T-cell (primary cell): ENCODE data around the gene ARPC4. TPM values are rescaled to one million over a fixed set of nuclear protein-coding genes. Genes with fewer than 3 reads are reported as not detected.
A peak's percentile ranks its signal among the peaks of the same experiment; 100 is the strongest.

Source experiments
- ATAC-seq, 4 experiments: fragments of 200-7000 bp in 3 of 4; fragments of 150-1000 bp in 1 of 4; cut with Tn5 transposase; replicated peaks in 1 of 4; 1 replicate in 3 of 4; 2 replicates in 1 of 4; pipeline ENCODE4 v1.10.0; 2021; ENCODE audit warnings: moderate library complexity in 3 of 4, mild to moderate bottlenecking in 2 of 4, moderate number of reproducible peaks in 1 of 4
- CTCF ChIA-PET, 2 donors: fragments of 300-600 bp; sonication (Branson Sonifier 250); formaldehyde crosslinking; loops; one replicate each; lab custom pipeline; 2022; ENCODE audit warnings: antibody characterized with exemption in 2 of 2; lab: Charles Lee
- POLR2A ChIA-PET, 2 donors: fragments of 300-600 bp; sonication (Branson Sonifier 250); formaldehyde crosslinking; loops; one replicate each; lab custom pipeline; 2022; ENCODE audit warnings: antibody characterized with exemption in 2 of 2; lab: Charles Lee
- DNase-seq, 35 experiments: peaks; one replicate each; pipeline versions ENCODE4 v3.0.0 to v3.0.0-alpha.2; 2013 to 2023
- H3K27ac ChIP-seq: one replicate; pipeline ENCODE4 v1.5.1; 2013; ENCODE audit warnings: low read length
- H3K27me3 ChIP-seq, 2 experiments: replicated peaks in 1 of 2; 1 replicate in 1 of 2; 2 replicates in 1 of 2; pipeline versions ENCODE4 v1.6.1 to v1.7.0; 2013; ENCODE audit warnings: low read length in 1 of 2, mixed read lengths in 1 of 2; ENCODE audit not compliant: control insufficient read depth in 2 of 2, insufficient read depth in 2 of 2; ENCODE audit errors: extremely low read depth in 1 of 2
- H3K36me3 ChIP-seq, 2 donors: 1 replicate in 1 of 2; 2 replicates in 1 of 2; pipeline versions ENCODE4 v1.6.1 to v1.7.0; 2013; ENCODE audit warnings: low read length in 1 of 2; ENCODE audit not compliant: control insufficient read depth in 2 of 2, insufficient read depth in 1 of 2; ENCODE audit errors: extremely low read depth in 1 of 2
- H3K4me1 ChIP-seq, 2 experiments: 1 replicate in 1 of 2; 2 replicates in 1 of 2; pipeline versions ENCODE4 v1.6.1 to v1.7.0; 2013; ENCODE audit warnings: low read length in 2 of 2, mixed read lengths in 1 of 2; ENCODE audit not compliant: insufficient read depth in 2 of 2, control insufficient read depth in 1 of 2; ENCODE audit errors: extremely low read depth in 1 of 2
- H3K4me3 ChIP-seq, 2 donors: 1 replicate in 1 of 2; 2 replicates in 1 of 2; pipeline versions ENCODE4 v1.5.1 to v1.7.0; 2013; ENCODE audit warnings: mild to moderate bottlenecking in 2 of 2, low read length in 1 of 2, moderate library complexity in 1 of 2; ENCODE audit not compliant: control insufficient read depth in 1 of 2; ENCODE audit errors: extremely low read depth in 1 of 2
- H3K9me3 ChIP-seq: 2 replicates; pipeline ENCODE4 v1.7.0; 2013
- H3K27ac Mint-ChIP-seq, 2 donors: one replicate each; pipeline ENCODE4 v1.8.0; 2020 to 2021; ENCODE audit warnings: mild to moderate bottlenecking in 2 of 2, mixed read lengths in 2 of 2
- H3K27me3 Mint-ChIP-seq, 2 donors: one replicate each; pipeline ENCODE4 v1.8.0; 2021 to 2022; ENCODE audit warnings: mixed read lengths in 2 of 2
- H3K36me3 Mint-ChIP-seq: one replicate; pipeline ENCODE4 v1.8.0; 2021; ENCODE audit warnings: mixed read lengths
- H3K4me1 Mint-ChIP-seq, 3 donors: one replicate each; pipeline ENCODE4 v1.8.0; 2020 to 2022; ENCODE audit warnings: mixed read lengths in 3 of 3, mild to moderate bottlenecking in 1 of 3
- H3K4me3 Mint-ChIP-seq, 3 donors: one replicate each; pipeline ENCODE4 v1.8.0; 2020 to 2022; ENCODE audit warnings: mild to moderate bottlenecking in 3 of 3, mixed read lengths in 3 of 3, moderate library complexity in 3 of 3
- H3K9me3 Mint-ChIP-seq, 3 donors: one replicate each; pipeline ENCODE4 v1.8.0; 2020 to 2022; ENCODE audit warnings: mixed read lengths in 3 of 3
- WGBS: methylation state at CpG from one replicate; pipeline ENCODE4 v1.1.5; 2013; ENCODE audit warnings: missing lambda C conversion rate; ENCODE audit not compliant: insufficient coverage; 5-methylcytosine and 5-hydroxymethylcytosine counted together
- total RNA-seq, 35 experiments: library from RNA in 6 of 35; stranded (reverse) in 6 of 35; fragments of 120-200 nt in 1 of 35; gene quantifications; one replicate each; pipeline versions ENCODE4 v1.2.1 to v1.2.4 and lab custom pipeline; 2013 to 2026

Gene ARPC4
- total RNA-seq, 5 donors from 2014 or later (not counting 1 experiment from before 2014, with no cell fraction given): 144 to 160 (median 147) TPM

GRCh38 chr3:9748031-9748430 lies 44.9 kb upstream of the ARPC4 start:
- Mint-ChIP-seq H3K4me3 (peak overlapping the region in 2 of 3 donors; percentile 34 to 96), H3K27ac (peak overlapping the region; percentile 36 to 96), H3K9me3 (no peaks in the 10 kb centered on the region), H3K36me3 (peaks cover 35% of the 10 kb centered on the region), H3K27me3 (no peaks in the 10 kb centered on the region), H3K4me1 (peaks cover 32 to 37% (median 34%) of the 10 kb centered on the region in 3 donors)
- Histone ChIP-seq H3K9me3 (no peaks in the 10 kb centered on the region), H3K27me3 (no peaks in the 10 kb centered on the region), H3K4me1 (peaks cover 16 to 27% of the 10 kb centered on the region in 2 experiments), H3K36me3 (peaks cover 26 to 64% of the 10 kb centered on the region in 2 donors), H3K4me3 (no peak overlapping the region), H3K27ac (no peak overlapping the region)
- ChIA-PET CTCF (no interaction called here), POLR2A (no interaction called here)
- WGBS: 100% methylated on average over 1 of the region's 2 CpGs
- ATAC-seq (no peak), DNase-seq (no peak)

DNA sequence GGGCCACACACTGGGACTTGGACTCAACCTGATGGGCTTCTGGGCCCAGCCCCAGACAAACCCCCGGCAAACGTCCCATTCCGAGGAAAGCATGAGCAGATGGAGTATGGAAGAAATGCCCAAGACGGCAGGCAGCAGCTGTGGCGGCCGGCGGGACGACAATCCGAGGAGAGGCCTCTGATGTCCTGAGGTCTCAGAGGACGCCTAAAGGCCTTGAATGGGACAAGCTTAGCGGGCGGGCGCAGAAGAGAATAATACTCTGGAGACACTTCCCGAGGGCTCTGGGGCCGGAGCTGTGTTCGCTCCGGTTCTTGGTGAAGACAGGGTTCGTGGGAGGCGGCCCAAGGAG lies 43.6 kb upstream of the ARPC4 start:
- 38% methylated on average over 19 of the region's 19 CpGs for WGBS
- H3K9me3 ChIP-seq: no peaks in the 10 kb centered on the region
- peak overlapping the region; percentile 16 for H3K27ac ChIP-seq
- H3K27me3 Mint-ChIP-seq: no peaks in the 10 kb centered on the region
- H3K4me1 Mint-ChIP-seq: peaks cover 40 to 42% (median 41%) of the 10 kb centered on the region in 3 donors
- no peaks in the 10 kb centered on the region for H3K9me3 Mint-ChIP-seq
- peak overlapping the region; percentile 70 to 88 for H3K4me3 ChIP-seq
- H3K27ac Mint-ChIP-seq: peak overlapping the region; percentile 96 to 97
- H3K4me1 ChIP-seq: peaks cover 16 to 31% of the 10 kb centered on the region in 2 experiments
- DNase-seq (no peak), ATAC-seq (no peak)
- H3K36me3 Mint-ChIP-seq: peaks cover 31% of the 10 kb centered on the region
- H3K36me3 ChIP-seq: peaks cover 16 to 58% of the 10 kb centered on the region in 2 donors
- POLR2A ChIA-PET: interaction anchor here in 1 of 2 donors (1.0 kb wide), 1 partner anchor 44 kb away, joined by 4 read pairs; the partner anchor contains the start of gene ARPC4
- no peaks in the 10 kb centered on the region for H3K27me3 ChIP-seq
- CTCF ChIA-PET: interaction anchor here (0.7 to 1.4 kb wide), 2 partner anchors 16 to 22 kb away, joined by 3 to 5 read pairs; no protein-coding TSS in a partner anchor
- H3K4me3 Mint-ChIP-seq: peak overlapping the region; percentile 95 to 96 (median 95)

- peak; percentile 95 to 97 (median 96) for ATAC-seq
- peak within 1 kb of the TSS; percentile 50 for H3K27ac ChIP-seq
- no peaks in the 10 kb centered on the region for H3K9me3 ChIP-seq
- H3K27me3 Mint-ChIP-seq: no peaks in the 10 kb centered on the region
- H3K4me3 ChIP-seq: peak within 1 kb of the TSS; percentile 70 to 88
- POLR2A ChIA-PET: interaction anchor here in 1 of 2 donors (1.0 kb wide), 1 partner anchor 43 kb away, joined by 4 read pairs; the partner anchor contains the start of gene ARPC4
- under 1% methylated on average over 56 of the region's 60 CpGs for WGBS
- H3K36me3 ChIP-seq: peaks cover 15 to 58% of the 10 kb centered on the region in 2 donors
- no peaks in the 10 kb centered on the region for H3K9me3 Mint-ChIP-seq
- CTCF ChIA-PET: interaction anchor here (0.5 to 1.4 kb wide), 4 partner anchors 12 to 23 kb away, joined by 3 to 5 read pairs (median 4); no protein-coding TSS in a partner anchor
- H3K27me3 ChIP-seq: no peaks in the 10 kb centered on the region
- H3K36me3 Mint-ChIP-seq: peaks cover 28% of the 10 kb centered on the region
- H3K4me1 ChIP-seq: peaks cover 16 to 37% of the 10 kb centered on the region in 2 experiments
- H3K4me3 Mint-ChIP-seq: peak within 1 kb of the TSS; percentile 95 to 96 (median 95)
- peak; percentile 89 to 97 (median 93) for DNase-seq
- peak within 1 kb of the TSS; percentile 96 to 97 for H3K27ac Mint-ChIP-seq
- H3K4me1 Mint-ChIP-seq: peaks cover 46 to 49% (median 47%) of the 10 kb centered on the region in 3 donors
These were observed 43.0 kb upstream of the ARPC4 start, which contains the start of gene OGG1 for GRCh38 chr3:9749645-9750555. OGG1 (plus strand) TSS chr3:9749952; CDS start chr3:9750287, 335 bp downstream.

DNA sequence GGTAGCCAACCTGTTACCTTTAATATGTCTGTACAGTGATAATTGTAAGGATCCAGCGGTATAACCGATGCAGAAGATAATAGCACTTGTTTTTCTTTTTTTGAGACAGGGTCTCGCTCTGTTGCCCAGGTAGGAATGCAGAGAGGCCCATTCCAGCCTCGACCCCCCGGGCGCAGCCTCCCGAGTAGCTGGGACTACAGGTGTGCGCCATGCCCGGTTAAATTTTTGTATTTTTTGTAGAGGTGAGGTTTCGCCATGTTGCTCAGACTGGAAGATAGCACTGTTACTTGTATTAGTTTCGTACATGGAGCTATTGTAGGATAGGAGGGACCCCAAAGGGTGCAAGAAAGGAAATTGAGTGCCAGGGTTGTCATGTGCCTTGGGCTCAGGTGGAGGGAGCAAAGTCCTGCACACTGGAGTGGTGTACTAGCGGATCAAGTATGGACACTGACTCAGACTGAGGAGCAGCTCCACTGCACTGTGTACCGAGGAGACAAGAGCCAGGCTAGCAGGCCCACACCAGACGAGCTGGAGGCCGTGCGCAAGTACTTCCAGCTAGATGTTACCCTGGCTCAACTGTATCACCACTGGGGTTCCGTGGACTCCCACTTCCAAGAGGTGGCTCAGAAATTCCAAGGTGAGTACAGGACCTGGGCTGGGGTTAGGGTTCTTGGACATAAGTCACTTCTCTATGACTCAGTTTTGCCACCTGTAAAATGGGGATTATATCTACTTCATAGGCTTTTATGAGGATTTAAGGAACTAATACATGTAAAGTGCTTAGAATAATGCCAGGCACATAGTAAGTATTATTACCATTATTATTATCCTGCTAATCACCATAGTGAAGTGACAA lies 42.1 kb upstream of the ARPC4 start:
- H3K4me1 Mint-ChIP-seq: peaks cover 50 to 52% (median 51%) of the 10 kb centered on the region in 3 donors
- Histone ChIP-seq H3K4me3 (peak overlapping the region; percentile 70 to 88), H3K36me3 (peaks cover 8 to 55% of the 10 kb centered on the region in 2 donors), H3K27me3 (no peaks in the 10 kb centered on the region), H3K27ac (peak overlapping the region; percentile 50), H3K9me3 (no peaks in the 10 kb centered on the region), H3K4me1 (peaks cover 19 to 42% of the 10 kb centered on the region in 2 experiments)
- H3K4me3 Mint-ChIP-seq: peak overlapping the region; percentile 95 to 96 (median 95)
- no peaks in the 10 kb centered on the region for H3K9me3 Mint-ChIP-seq
- CTCF ChIA-PET: interaction anchor here in 1 of 2 donors (0.5 to 1.2 kb wide), 2 partner anchors 13 to 570 kb away, joined by 3 read pairs; partner anchors contain the start of gene SEC13
- WGBS: 36% methylated on average over 11 of the region's 17 CpGs
- ATAC-seq (no peak), DNase-seq (no peak)
- H3K36me3 Mint-ChIP-seq: peaks cover 28% of the 10 kb centered on the region
- no peaks in the 10 kb centered on the region for H3K27me3 Mint-ChIP-seq
- POLR2A ChIA-PET: no interaction called here
- peak overlapping the region; percentile 96 to 97 for H3K27ac Mint-ChIP-seq

DNA sequence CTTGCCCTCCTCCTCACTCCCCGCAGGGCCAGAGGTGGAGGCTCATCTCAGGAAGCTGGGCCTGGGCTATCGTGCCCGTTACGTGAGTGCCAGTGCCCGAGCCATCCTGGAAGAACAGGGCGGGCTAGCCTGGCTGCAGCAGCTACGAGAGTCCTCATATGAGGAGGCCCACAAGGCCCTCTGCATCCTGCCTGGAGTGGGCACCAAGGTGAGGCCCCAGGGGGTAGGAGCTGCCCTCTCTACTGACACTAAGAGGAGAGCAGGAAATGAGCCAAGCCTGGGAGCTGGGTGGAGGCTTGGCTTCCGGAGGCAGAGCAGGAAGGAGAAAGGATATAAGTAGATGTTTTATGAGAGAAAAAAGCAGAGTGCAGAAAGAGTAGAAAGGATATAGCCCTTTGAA lies 38.2 kb upstream of the ARPC4 start:
- peak overlapping the region; percentile 77 to 82 for H3K27ac Mint-ChIP-seq
- ChIA-PET POLR2A (no interaction called here), CTCF (interaction anchor here (0.5 to 0.6 kb wide), 2 partner anchors 10 to 474 kb away, joined by 3 read pairs; no protein-coding TSS in a partner anchor)
- H3K4me1 ChIP-seq: peaks cover 19 to 34% of the 10 kb centered on the region in 2 experiments
- WGBS: 89% methylated on average over 7 of the region's 8 CpGs
- ATAC-seq (no peak), DNase-seq (no peak)
- peak overlapping the region in 1 of 3 donors; percentile 66 for H3K4me3 Mint-ChIP-seq
- no peak overlapping the region for H3K4me3 ChIP-seq
- no peaks in the 10 kb centered on the region for H3K9me3 Mint-ChIP-seq
- H3K9me3 ChIP-seq: no peaks in the 10 kb centered on the region
- H3K27me3 ChIP-seq: peaks cover 0 to 2% of the 10 kb centered on the region in 2 experiments
- H3K27ac ChIP-seq: no peak overlapping the region
- peaks cover 19 to 68% of the 10 kb centered on the region in 2 donors for H3K36me3 ChIP-seq
- H3K36me3 Mint-ChIP-seq: peaks cover 40% of the 10 kb centered on the region
- peaks cover 41 to 44% (median 43%) of the 10 kb centered on the region in 3 donors for H3K4me1 Mint-ChIP-seq
- H3K27me3 Mint-ChIP-seq: no peaks in the 10 kb centered on the region
